ENCODE measurements around the gene CISTR.

DNA sequence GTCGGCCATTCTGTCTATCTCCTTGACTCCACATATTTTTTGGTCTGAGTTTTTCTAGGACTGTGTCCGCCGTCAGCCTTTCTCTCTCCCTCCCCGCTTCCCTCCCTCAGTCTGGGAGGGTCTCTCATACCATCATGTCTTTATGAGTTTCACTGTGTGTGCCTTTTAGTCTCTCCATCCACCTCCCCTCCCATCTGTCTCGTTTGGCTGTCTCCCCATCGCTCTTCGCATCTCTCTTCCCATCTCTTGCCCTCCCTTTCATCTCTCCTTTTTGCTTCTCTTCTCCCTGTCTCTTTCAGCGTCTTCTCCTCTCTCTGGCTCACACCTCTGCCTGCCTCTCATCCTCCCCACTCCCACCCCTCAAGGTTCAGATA lies 6.9 kb upstream of the CISTR start:
- TF ChIP-seq, protein P1, sequence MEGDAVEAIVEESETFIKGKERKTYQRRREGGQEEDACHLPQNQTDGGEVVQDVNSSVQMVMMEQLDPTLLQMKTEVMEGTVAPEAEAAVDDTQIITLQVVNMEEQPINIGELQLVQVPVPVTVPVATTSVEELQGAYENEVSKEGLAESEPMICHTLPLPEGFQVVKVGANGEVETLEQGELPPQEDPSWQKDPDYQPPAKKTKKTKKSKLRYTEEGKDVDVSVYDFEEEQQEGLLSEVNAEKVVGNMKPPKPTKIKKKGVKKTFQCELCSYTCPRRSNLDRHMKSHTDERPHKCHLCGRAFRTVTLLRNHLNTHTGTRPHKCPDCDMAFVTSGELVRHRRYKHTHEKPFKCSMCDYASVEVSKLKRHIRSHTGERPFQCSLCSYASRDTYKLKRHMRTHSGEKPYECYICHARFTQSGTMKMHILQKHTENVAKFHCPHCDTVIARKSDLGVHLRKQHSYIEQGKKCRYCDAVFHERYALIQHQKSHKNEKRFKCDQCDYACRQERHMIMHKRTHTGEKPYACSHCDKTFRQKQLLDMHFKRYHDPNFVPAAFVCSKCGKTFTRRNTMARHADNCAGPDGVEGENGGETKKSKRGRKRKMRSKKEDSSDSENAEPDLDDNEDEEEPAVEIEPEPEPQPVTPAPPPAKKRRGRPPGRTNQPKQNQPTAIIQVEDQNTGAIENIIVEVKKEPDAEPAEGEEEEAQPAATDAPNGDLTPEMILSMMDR (IDR thresholded peaks at IDR 0.05; ENCODE audit: low read depth, low read length) = no peak
- no peak for TF ChIP-seq POLR2A (IDR thresholded peaks at IDR 0.05; ENCODE audit: extremely low read depth, insufficient read length)

Data from NB4 (cell line).